Suprapubic skin (tissue), 4 donors: ENCODE results near the gene USP37. TPM values are rescaled to one million over a fixed set of nuclear protein-coding genes. Genes with fewer than 3 reads are reported as not detected.

Experiments used
- DNase-seq, 2 donors: peaks; one replicate each; pipeline ENCODE4 v3.0.0-alpha.2; 2019; ENCODE audit warnings: low spot score in 2 of 2
- H3K27ac ChIP-seq: fragments of 200-600 bp; sonication (generic); one replicate; pipeline ENCODE4 v1.5.1; 2019
- H3K27me3 ChIP-seq: fragments of 200-600 bp; sonication (generic); one replicate; pipeline ENCODE4 v1.5.1; 2019
- H3K36me3 ChIP-seq: fragments of 200-600 bp; sonication (generic); one replicate; pipeline ENCODE4 v1.5.1; 2019
- H3K4me1 ChIP-seq: fragments of 200-600 bp; sonication (generic); one replicate; pipeline ENCODE4 v1.5.1; 2019
- H3K4me3 ChIP-seq: fragments of 200-600 bp; sonication (generic); one replicate; pipeline ENCODE4 v1.5.1; 2019; ENCODE audit warnings: mild to moderate bottlenecking
- H3K9me3 ChIP-seq: fragments of 200-600 bp; sonication (generic); one replicate; pipeline ENCODE4 v1.5.1; 2019
- CTCF ChIP-seq, 2 donors: fragments of 200-600 bp in 1 of 2; fragments of 450-650 bp in 1 of 2; sonication (generic) in 1 of 2; IDR thresholded peaks; one replicate each; pipeline ENCODE4 v1.5.1; 2016 to 2019; ENCODE audit warnings: antibody characterized with exemption in 2 of 2, mild to moderate bottlenecking in 1 of 2, moderate library complexity in 1 of 2
- EP300 ChIP-seq: sonication (generic); formaldehyde crosslinking; IDR thresholded peaks from one replicate; pipeline ENCODE4 v1.6.1; 2017; ENCODE audit warnings: antibody characterized with exemption
- POLR2A ChIP-seq, 2 donors: fragments of 450-650 bp; IDR thresholded peaks; one replicate each; pipeline ENCODE4 v1.6.1; 2017; ENCODE audit warnings: antibody characterized with exemption in 2 of 2, mild to moderate bottlenecking in 2 of 2, moderate library complexity in 2 of 2
- POLR2AphosphoS5 ChIP-seq, 3 donors: sonication (generic); formaldehyde crosslinking; IDR thresholded peaks; one replicate each; pipeline ENCODE4 v1.6.1; 2017; ENCODE audit warnings: antibody characterized with exemption in 3 of 3
- WGBS: methylation state at CpG from one replicate; pipeline ENCODE4 v1.1.5; 2018; 5-methylcytosine and 5-hydroxymethylcytosine counted together
- total RNA-seq, 4 donors: library from RNA; depleted of rRNA; stranded (reverse); fragments of >200 nt; gene quantifications; one replicate each; pipeline ENCODE4 v1.1.0, GENCODE V29; 2016

The USP37 gene
- total RNA-seq, 4 donors from 2014 or later, result 10.2 to 25.9 (median 20.5) TPM

- no peak for TF ChIP-seq EP300
- TF ChIP-seq POLR2AphosphoS5 (IDR thresholded peaks at IDR 0.05), result no peak
- TF ChIP-seq CTCF (IDR thresholded peaks at IDR 0.05), result no peak
- no peak for TF ChIP-seq POLR2A (IDR thresholded peaks at IDR 0.05)
- no peaks in the 10 kb centered on the region for H3K9me3 ChIP-seq
- WGBS, result 100% methylated on average over 1 of the region's 1 CpG
- H3K36me3 ChIP-seq, result peaks cover 65% of the 10 kb centered on the region
- DNase-seq, result no peak
- H3K4me1 ChIP-seq, result no peaks in the 10 kb centered on the region
- H3K27me3 ChIP-seq, result no peaks in the 10 kb centered on the region
- no peak overlapping the region for H3K4me3 ChIP-seq
- H3K27ac ChIP-seq, result no peak overlapping the region
Measured at GRCh38 chr2:218523651-218524050, 44.5 kb downstream of the USP37 start.

GRCh38 chr2:218518876-218519275, 49.3 kb downstream of the USP37 start:
- DNase-seq, result no peak
- no peak overlapping the region for H3K4me3 ChIP-seq
- TF ChIP-seq EP300 (no peak), POLR2AphosphoS5 (IDR thresholded peaks at IDR 0.05) (no peak), POLR2A (IDR thresholded peaks at IDR 0.05) (no peak), CTCF (IDR thresholded peaks at IDR 0.05) (no peak)
- peaks cover 27% of the 10 kb centered on the region for H3K36me3 ChIP-seq
- no peak overlapping the region for H3K27ac ChIP-seq
- H3K27me3 ChIP-seq, result no peaks in the 10 kb centered on the region
- H3K9me3 ChIP-seq, result no peaks in the 10 kb centered on the region
- 80% methylated on average over 1 of the region's 1 CpG for WGBS
- H3K4me1 ChIP-seq, result no peaks in the 10 kb centered on the region

GRCh38 chr2:218517434-218518206, 50.5 kb downstream of the USP37 start:
- DNase-seq, result no peak
- H3K9me3 ChIP-seq, result no peaks in the 10 kb centered on the region
- TF ChIP-seq CTCF (IDR thresholded peaks at IDR 0.05), result no peak
- no peak for TF ChIP-seq EP300
- TF ChIP-seq POLR2AphosphoS5 (IDR thresholded peaks at IDR 0.05), result no peak
- TF ChIP-seq POLR2A (IDR thresholded peaks at IDR 0.05), result no peak
- no peaks in the 10 kb centered on the region for H3K4me1 ChIP-seq
- H3K27me3 ChIP-seq, result no peaks in the 10 kb centered on the region
- WGBS, result 75% methylated on average over 5 of the region's 5 CpGs
- H3K27ac ChIP-seq, result no peak overlapping the region
- peaks cover 16% of the 10 kb centered on the region for H3K36me3 ChIP-seq
- no peak overlapping the region for H3K4me3 ChIP-seq

GRCh38 chr2:218516614-218517013, 51.5 kb downstream of the USP37 start:
- H3K4me1 ChIP-seq, result no peaks in the 10 kb centered on the region
- H3K36me3 ChIP-seq, result peaks cover 9% of the 10 kb centered on the region
- DNase-seq, result no peak
- no peaks in the 10 kb centered on the region for H3K9me3 ChIP-seq
- TF ChIP-seq EP300 (no peak), POLR2AphosphoS5 (IDR thresholded peaks at IDR 0.05) (no peak), POLR2A (IDR thresholded peaks at IDR 0.05) (no peak), CTCF (IDR thresholded peaks at IDR 0.05) (no peak)
- H3K27me3 ChIP-seq, result no peaks in the 10 kb centered on the region
- no peak overlapping the region for H3K4me3 ChIP-seq
- H3K27ac ChIP-seq, result no peak overlapping the region
- WGBS, result 84% methylated on average over 1 of the region's 1 CpG

GRCh38 chr2:218513676-218514075, 54.5 kb downstream of the USP37 start:
- TF ChIP-seq EP300, result no peak
- TF ChIP-seq POLR2A (IDR thresholded peaks at IDR 0.05), result no peak
- TF ChIP-seq CTCF (IDR thresholded peaks at IDR 0.05), result no peak
- no peak for TF ChIP-seq POLR2AphosphoS5 (IDR thresholded peaks at IDR 0.05)
- no peak overlapping the region for H3K27ac ChIP-seq
- no peak overlapping the region for H3K4me3 ChIP-seq
- no peaks in the 10 kb centered on the region for H3K4me1 ChIP-seq
- no peak for DNase-seq
- H3K27me3 ChIP-seq, result no peaks in the 10 kb centered on the region
- over 99% methylated on average over 5 of the region's 5 CpGs for WGBS
- H3K9me3 ChIP-seq, result no peaks in the 10 kb centered on the region
- peaks cover 3% of the 10 kb centered on the region for H3K36me3 ChIP-seq
